H9 (cell line): Measurements from ENCODE around the gene SF1. TPM values are rescaled to one million over a fixed set of nuclear protein-coding genes. Genes with fewer than 3 reads are reported as not detected.
A peak's percentile ranks its signal among the peaks of the same experiment; 100 is the strongest.

ENCODE experiments used
- DNase-seq: peaks from one replicate; pipeline ENCODE4 v3.0.0-alpha.2; 2017
- H2AFZ ChIP-seq: one replicate; pipeline ENCODE4 v1.6.1; 2013; ENCODE audit warnings: mild to moderate bottlenecking, low read length, control low read depth, moderate library complexity
- H2AK5ac ChIP-seq: 2 replicates; pipeline ENCODE4 v1.6.1; 2013; ENCODE audit warnings: low read length, control low read depth, mixed read lengths; ENCODE audit not compliant: insufficient read length
- H2BK120ac ChIP-seq: one replicate; pipeline ENCODE4 v1.6.1; 2013; ENCODE audit warnings: low read depth, mild to moderate bottlenecking, low read length, control low read depth, inconsistent platforms; ENCODE audit not compliant: poor library complexity, severe bottlenecking
- H2BK12ac ChIP-seq: 2 replicates; pipeline ENCODE4 v1.6.1; 2013; ENCODE audit warnings: low read length, control low read depth, mixed read lengths, low read depth; ENCODE audit not compliant: insufficient read length
- H2BK15ac ChIP-seq: 2 replicates; pipeline ENCODE4 v1.6.1; 2013; ENCODE audit warnings: low read depth, low read length, control low read depth
- H2BK20ac ChIP-seq: one replicate; pipeline ENCODE4 v1.6.1; 2013; ENCODE audit warnings: low read depth, mild to moderate bottlenecking, low read length, control low read depth, inconsistent platforms; ENCODE audit not compliant: poor library complexity, severe bottlenecking
- H2BK5ac ChIP-seq: 2 replicates; pipeline ENCODE4 v1.6.1; 2013; ENCODE audit warnings: low read length, control low read depth, mixed read lengths; ENCODE audit not compliant: insufficient read length
- H3K14ac ChIP-seq: 2 replicates; pipeline ENCODE4 v1.6.1; 2013; ENCODE audit warnings: low read length, control low read depth; ENCODE audit not compliant: insufficient read depth
- H3K18ac ChIP-seq: 2 replicates; pipeline ENCODE4 v1.6.1; 2013; ENCODE audit warnings: low read depth, mild to moderate bottlenecking, mixed read lengths, low read length, control low read depth; ENCODE audit not compliant: insufficient read length
- H3K23ac ChIP-seq: 2 replicates; pipeline ENCODE4 v1.6.1; 2013; ENCODE audit warnings: low read length, control low read depth, mixed read lengths, low read depth; ENCODE audit not compliant: insufficient read length
- H3K23me2 ChIP-seq: 2 replicates; pipeline ENCODE4 v1.6.1; 2013; ENCODE audit warnings: low read depth, mild to moderate bottlenecking, mixed read lengths, low read length, control low read depth; ENCODE audit not compliant: insufficient read length, poor library complexity, severe bottlenecking
- H3K27ac ChIP-seq: 2 replicates; pipeline ENCODE4 v1.5.1; 2013; ENCODE audit warnings: low read length, control low read depth, mixed read lengths, low read depth; ENCODE audit not compliant: insufficient read length
- H3K27me3 ChIP-seq: 2 replicates; pipeline ENCODE4 v1.6.1; 2013; ENCODE audit warnings: low read length, control low read depth, inconsistent platforms; ENCODE audit not compliant: insufficient read depth
- H3K4ac ChIP-seq: 2 replicates; pipeline ENCODE4 v1.6.1; 2013; ENCODE audit warnings: low read depth, mild to moderate bottlenecking, control low read depth, inconsistent platforms, low read length, moderate library complexity
- H3K4me1 ChIP-seq: 2 replicates; pipeline ENCODE4 v1.6.1; 2013; ENCODE audit warnings: low read length, control low read depth, inconsistent platforms; ENCODE audit not compliant: insufficient read depth
- H3K4me2 ChIP-seq: 2 replicates; pipeline ENCODE4 v1.6.1; 2013; ENCODE audit warnings: low read length, control low read depth, mixed read lengths; ENCODE audit not compliant: insufficient read length, insufficient read depth
- H3K56ac ChIP-seq: 2 replicates; pipeline ENCODE4 v1.6.1; 2013; ENCODE audit warnings: low read depth, mild to moderate bottlenecking, mixed read lengths, low read length, control low read depth; ENCODE audit not compliant: insufficient read length
- H3K79me1 ChIP-seq: 2 replicates; pipeline ENCODE4 v1.6.1; 2013; ENCODE audit warnings: low read depth, mild to moderate bottlenecking, moderate library complexity, low read length, control low read depth, inconsistent platforms; ENCODE audit not compliant: insufficient read depth, poor library complexity, severe bottlenecking
- H3K79me2 ChIP-seq: 2 replicates; pipeline ENCODE4 v1.6.1; 2013; ENCODE audit warnings: low read length, control low read depth, inconsistent platforms; ENCODE audit not compliant: insufficient read depth
- H3K9ac ChIP-seq: 2 replicates; pipeline ENCODE4 v1.6.1; 2013; ENCODE audit warnings: low read length, control low read depth, mixed read lengths; ENCODE audit not compliant: insufficient read length; ENCODE audit errors: extremely low read depth
- H3K9me3 ChIP-seq: one replicate; pipeline ENCODE4 v1.6.1; 2013; ENCODE audit warnings: low read depth, low read length, inconsistent platforms; ENCODE audit not compliant: control insufficient read depth
- H3T11ph ChIP-seq: one replicate; pipeline ENCODE4 v1.6.1; 2013; ENCODE audit warnings: mild to moderate bottlenecking, low read length, control low read depth, inconsistent platforms
- H4K20me1 ChIP-seq: one replicate; pipeline ENCODE4 v1.6.1; 2013; ENCODE audit not compliant: control insufficient read depth, insufficient read length, insufficient read depth
- H4K5ac ChIP-seq: 2 replicates; pipeline ENCODE4 v1.6.1; 2013; ENCODE audit warnings: low read depth, mild to moderate bottlenecking, mixed read lengths, low read length, control low read depth; ENCODE audit not compliant: insufficient read length
- H4K8ac ChIP-seq: replicated peaks from 2 replicates; pipeline ENCODE4 v1.6.1; 2013; ENCODE audit warnings: low read length, control low read depth, mixed read lengths, low read depth; ENCODE audit not compliant: insufficient read length
- H4K91ac ChIP-seq: 2 replicates; pipeline ENCODE4 v1.6.1; 2013; ENCODE audit warnings: low read depth, mild to moderate bottlenecking, moderate library complexity, mixed read lengths, low read length, control low read depth; ENCODE audit not compliant: insufficient read length
- H3K27ac Mint-ChIP-seq, 3 experiments: 2 replicates in 2 of 3; 3 replicates in 1 of 3; pipeline ENCODE4 v1.8.0; 2020 to 2021; ENCODE audit warnings: mixed read lengths in 3 of 3, mild to moderate bottlenecking in 1 of 3, moderate library complexity in 1 of 3
- H3K27me3 Mint-ChIP-seq: 2 replicates; pipeline ENCODE4 v1.8.0; 2021; ENCODE audit warnings: low read depth, mild to moderate bottlenecking, moderate library complexity, mixed read lengths
- H3K36me3 Mint-ChIP-seq, 3 experiments: 2 replicates in 2 of 3; 3 replicates in 1 of 3; pipeline ENCODE4 v1.8.0; 2020 to 2021; ENCODE audit warnings: low read depth in 3 of 3, mixed read lengths in 3 of 3; ENCODE audit not compliant: insufficient read depth in 1 of 3
- H3K4me1 Mint-ChIP-seq, 2 experiments: 2 replicates each; pipeline ENCODE4 v1.8.0; 2020; ENCODE audit warnings: mixed read lengths in 2 of 2
- H3K4me3 Mint-ChIP-seq, 2 experiments: 2 replicates in 1 of 2; 3 replicates in 1 of 2; pipeline ENCODE4 v1.8.0; 2020 to 2021; ENCODE audit warnings: mild to moderate bottlenecking in 2 of 2, mixed read lengths in 2 of 2, moderate library complexity in 1 of 2
- H3K9me3 Mint-ChIP-seq, 2 experiments: 2 replicates in 1 of 2; 3 replicates in 1 of 2; pipeline ENCODE4 v1.8.0; 2020; ENCODE audit warnings: mild to moderate bottlenecking in 2 of 2, mixed read lengths in 2 of 2, moderate library complexity in 1 of 2
- WGBS: extraction: QIAGEN DNeasy Blood & Tissue Kit; methylation state at CpG from one replicate; pipeline ENCODE4 v1.1.7; 2013; ENCODE audit warnings: missing lambda C conversion rate, low lambda C conversion rate, mixed read lengths; ENCODE audit not compliant: insufficient read length; ENCODE audit errors: extremely low coverage; 5-methylcytosine and 5-hydroxymethylcytosine counted together
- total RNA-seq: library from RNA; stranded (reverse); gene quantifications from 2 replicates; pipeline ENCODE4 v1.2.1, GENCODE V29; 2021
- TF ChIP-seq, protein P1 (sequence below): fragments of 200-600 bp; sonication (generic); conservative IDR thresholded peaks from 3 replicates; pipeline ENCODE4 v1.8.0; 2021; ENCODE audit warnings: antibody characterized with exemption, mild to moderate bottlenecking

SF1 gene
- total RNA-seq, 1 experiment from 2014 or later, result 528 TPM

DNA sequence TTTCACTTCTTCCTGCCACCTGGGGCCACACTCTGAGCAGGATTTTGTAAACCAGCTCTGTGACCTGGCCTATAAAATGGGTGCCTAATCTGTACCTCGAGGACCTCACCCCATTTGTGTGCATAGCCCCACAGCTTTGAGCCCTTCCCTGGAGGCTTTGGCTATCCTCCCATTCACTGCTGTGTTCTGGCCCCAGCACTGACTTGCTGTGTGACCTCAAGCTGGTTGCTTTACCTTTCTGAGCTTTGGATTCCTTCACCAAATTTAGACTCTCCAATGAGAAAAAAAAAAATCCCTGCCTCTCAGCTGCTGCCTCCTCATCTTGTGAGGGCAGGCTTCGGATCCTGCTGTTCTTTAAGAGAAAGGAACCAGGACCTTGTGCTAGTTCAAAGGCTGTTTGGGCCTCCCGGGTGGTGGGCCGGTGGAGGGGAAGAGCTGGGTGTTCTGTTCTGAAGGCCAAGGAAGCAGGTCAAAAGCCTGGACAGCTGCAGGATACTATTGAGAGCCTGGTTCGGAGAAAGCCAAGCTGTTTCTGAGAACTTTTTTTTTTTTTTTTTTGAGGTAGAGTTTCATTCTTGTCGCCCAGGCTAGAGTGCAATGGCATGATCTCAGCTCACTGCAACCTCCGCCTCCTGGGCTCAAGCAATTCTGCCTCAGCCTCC is 17.5 kb downstream of the SF1 start:
- no peak overlapping the region for H2BK20ac ChIP-seq
- H3K56ac ChIP-seq, result no peak overlapping the region
- H2AK5ac ChIP-seq, result no peak overlapping the region
- DNase-seq, result no peak
- no peak overlapping the region for H3K14ac ChIP-seq
- no peak overlapping the region for H4K91ac ChIP-seq
- H3K79me1 ChIP-seq, result no peaks in the 10 kb centered on the region
- no peaks in the 10 kb centered on the region for H4K20me1 ChIP-seq
- H3K4me1 ChIP-seq, result peaks cover 4% of the 10 kb centered on the region; the same call in 1 of the 2 replicates
- peaks cover 64 to 75% of the 10 kb centered on the region in 2 experiments for H3K4me1 Mint-ChIP-seq
- H3K18ac ChIP-seq, result no peak overlapping the region
- no peaks in the 10 kb centered on the region; a peak in 1 of 5 replicates for H3K9me3 Mint-ChIP-seq
- no peak overlapping the region for H4K8ac ChIP-seq
- no peak overlapping the region for H2BK15ac ChIP-seq
- no peak overlapping the region for H3K23ac ChIP-seq
- H2BK120ac ChIP-seq, result no peak overlapping the region
- TF ChIP-seq, protein P1, sequence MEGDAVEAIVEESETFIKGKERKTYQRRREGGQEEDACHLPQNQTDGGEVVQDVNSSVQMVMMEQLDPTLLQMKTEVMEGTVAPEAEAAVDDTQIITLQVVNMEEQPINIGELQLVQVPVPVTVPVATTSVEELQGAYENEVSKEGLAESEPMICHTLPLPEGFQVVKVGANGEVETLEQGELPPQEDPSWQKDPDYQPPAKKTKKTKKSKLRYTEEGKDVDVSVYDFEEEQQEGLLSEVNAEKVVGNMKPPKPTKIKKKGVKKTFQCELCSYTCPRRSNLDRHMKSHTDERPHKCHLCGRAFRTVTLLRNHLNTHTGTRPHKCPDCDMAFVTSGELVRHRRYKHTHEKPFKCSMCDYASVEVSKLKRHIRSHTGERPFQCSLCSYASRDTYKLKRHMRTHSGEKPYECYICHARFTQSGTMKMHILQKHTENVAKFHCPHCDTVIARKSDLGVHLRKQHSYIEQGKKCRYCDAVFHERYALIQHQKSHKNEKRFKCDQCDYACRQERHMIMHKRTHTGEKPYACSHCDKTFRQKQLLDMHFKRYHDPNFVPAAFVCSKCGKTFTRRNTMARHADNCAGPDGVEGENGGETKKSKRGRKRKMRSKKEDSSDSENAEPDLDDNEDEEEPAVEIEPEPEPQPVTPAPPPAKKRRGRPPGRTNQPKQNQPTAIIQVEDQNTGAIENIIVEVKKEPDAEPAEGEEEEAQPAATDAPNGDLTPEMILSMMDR, result no peak
- no peaks in the 10 kb centered on the region for H3K27me3 ChIP-seq
- no peaks in the 10 kb centered on the region for H3K9me3 ChIP-seq
- no peak overlapping the region for H2BK5ac ChIP-seq
- peak overlapping the region in 2 of 3 experiments; percentile 91 to 96; a peak in 4 of 7 replicates for H3K27ac Mint-ChIP-seq
- H2BK12ac ChIP-seq, result no peak overlapping the region
- H2AFZ ChIP-seq, result no peak overlapping the region
- H4K5ac ChIP-seq, result no peak overlapping the region
- no peaks in the 10 kb centered on the region for H3K79me2 ChIP-seq
- peaks cover 13 to 38% (median 31%) of the 10 kb centered on the region in 3 experiments; a peak in 6 of 7 replicates for H3K36me3 Mint-ChIP-seq
- peak overlapping the region in 1 of 2 experiments; percentile 51; a peak in 2 of 5 replicates for H3K4me3 Mint-ChIP-seq
- H3K23me2 ChIP-seq, result no peaks in the 10 kb centered on the region
- H3T11ph ChIP-seq, result no peak overlapping the region
- H3K4ac ChIP-seq, result no peak overlapping the region
- no peak overlapping the region for H3K9ac ChIP-seq
- H3K4me2 ChIP-seq, result no peak overlapping the region
- no peaks in the 10 kb centered on the region; the same call in 1 of the 2 replicates for H3K27me3 Mint-ChIP-seq
- WGBS, result no CpG with 5 or more reads among the region's 7 CpGs
- H3K27ac ChIP-seq, result no peak overlapping the region
